SU-DHL-6 (cell line): ENCODE measurements around the gene SNAP91.

Experiments used
- H2AFZ ChIP-seq: fragments of 200-600 bp; sonication (generic); 2 replicates; pipeline ENCODE4 v1.6.1; 2014; ENCODE audit warnings: low read depth, mild to moderate bottlenecking, moderate library complexity, mixed read lengths, antibody characterized with exemption, low read length; ENCODE audit not compliant: severe bottlenecking
- H3F3A ChIP-seq: fragments of 200-600 bp; shearing (Covaris generic); 2 replicates; pipeline ENCODE4 v1.6.0; 2016; ENCODE audit warnings: antibody characterized with exemption, mild to moderate bottlenecking; ENCODE audit not compliant: insufficient read depth
- H3K27ac ChIP-seq: fragments of 200-600 bp; sonication (generic); 2 replicates; pipeline ENCODE4 v1.5.1; 2016; ENCODE audit warnings: low read depth, mild to moderate bottlenecking, low read length, moderate library complexity, mixed read lengths
- H3K27me3 ChIP-seq: fragments of 200-600 bp; sonication (generic), shearing (Covaris generic); 2 replicates; pipeline ENCODE4 v1.6.0; 2014; ENCODE audit warnings: mild to moderate bottlenecking, low read length
- H3K36me3 ChIP-seq: fragments of 200-600 bp; sonication (generic); 2 replicates; pipeline ENCODE4 v1.6.1; 2014; ENCODE audit warnings: mild to moderate bottlenecking, low read length, mixed read lengths
- H3K4me2 ChIP-seq: fragments of 300-600, 200-600 bp; shearing (Covaris generic), sonication (generic); 2 replicates; pipeline ENCODE4 v1.6.0; 2014; ENCODE audit warnings: low read length, low read depth, mild to moderate bottlenecking; ENCODE audit not compliant: poor library complexity, severe bottlenecking
- H3K4me3 ChIP-seq: fragments of 200-600 bp; sonication (generic); 2 replicates; pipeline ENCODE4 v1.5.1; 2014; ENCODE audit warnings: antibody characterized with exemption, low read length, mild to moderate bottlenecking, mixed read lengths; ENCODE audit not compliant: insufficient read depth, poor library complexity, severe bottlenecking
- H3K79me2 ChIP-seq: fragments of 200-600 bp; sonication (generic); 2 replicates; pipeline ENCODE4 v1.6.1; 2014; ENCODE audit warnings: mild to moderate bottlenecking, low read length, moderate library complexity; ENCODE audit not compliant: insufficient read depth
- H3K9ac ChIP-seq: fragments of 200-600 bp; sonication (generic); 2 replicates; pipeline ENCODE4 v1.7.0; 2014; ENCODE audit warnings: mild to moderate bottlenecking, low read length
- H3K9me2 ChIP-seq: fragments of 200-600 bp; sonication (generic); replicated peaks from 2 replicates; pipeline ENCODE4 v1.6.1; 2014; ENCODE audit warnings: low read length; ENCODE audit not compliant: insufficient read depth
- H3K9me3 ChIP-seq: fragments of 200-600 bp; sonication (generic); 2 replicates; pipeline ENCODE4 v1.6.1; 2014; ENCODE audit warnings: low read length, mixed read lengths; ENCODE audit not compliant: insufficient read depth
- H4K20me1 ChIP-seq: fragments of 200-600 bp; sonication (generic); 2 replicates; pipeline ENCODE4 v1.6.1; 2014; ENCODE audit warnings: low read depth, mild to moderate bottlenecking, antibody characterized with exemption, low read length, moderate library complexity, mixed read lengths
- CTCF ChIP-seq: fragments of 200-600 bp; sonication (generic); IDR thresholded peaks from one replicate; pipeline ENCODE4 v1.5.1; 2017; ENCODE audit warnings: antibody characterized with exemption, mild to moderate bottlenecking, low read length, moderate library complexity; ENCODE audit not compliant: insufficient read depth, poor library complexity, severe bottlenecking
- EZH2phosphoT487 ChIP-seq: fragments of 200-600 bp; sonication (generic), shearing (Covaris generic); conservative IDR thresholded peaks from 2 replicates; pipeline ENCODE4 v1.6.1; 2018; ENCODE audit warnings: mild to moderate bottlenecking, antibody characterized with exemption, low read length, moderate library complexity, mixed read lengths

Gene SNAP91

GRCh38 chr6:83708970-83709747, at the start of gene SNAP91:
SNAP91 (minus strand) TSS chr6:83709101; CDS start chr6:83707927, 1,174 bp downstream.
- Histone ChIP-seq H3K9ac (no peak within 1 kb of the TSS), H3K79me2 (no peaks in the 10 kb centered on the region), H3K4me2 (no peak within 1 kb of the TSS), H3F3A (no peaks in the 10 kb centered on the region), H3K27ac (no peak within 1 kb of the TSS), H3K36me3 (no peaks in the 10 kb centered on the region), H4K20me1 (no peaks in the 10 kb centered on the region), H2AFZ (no peak within 1 kb of the TSS), H3K4me3 (no peak within 1 kb of the TSS), H3K9me2 (no peaks in the 10 kb centered on the region; the same call in 1 of the 2 replicates), H3K9me3 (peaks cover 9% of the 10 kb centered on the region; the same call in 1 of the 2 replicates), H3K27me3 (no peaks in the 10 kb centered on the region)
- no peak for TF ChIP-seq CTCF
- no peak for TF ChIP-seq EZH2phosphoT487

- Histone ChIP-seq H3K79me2 (no peaks in the 10 kb centered on the region), H3K4me2 (no peak overlapping the region), H4K20me1 (no peaks in the 10 kb centered on the region), H3K27ac (no peak overlapping the region), H3F3A (no peaks in the 10 kb centered on the region), H3K36me3 (no peaks in the 10 kb centered on the region; the same call in 1 of the 2 replicates), H3K4me3 (no peak overlapping the region), H3K9me3 (no peaks in the 10 kb centered on the region), H3K27me3 (no peaks in the 10 kb centered on the region), H3K9me2 (no peaks in the 10 kb centered on the region), H2AFZ (no peak overlapping the region), H3K9ac (no peak overlapping the region)
- TF ChIP-seq CTCF (no peak), EZH2phosphoT487 (no peak)
Observed at GRCh38 chr6:83758533-83758932, 49.6 kb upstream of the SNAP91 start.

GRCh38 chr6:83757021-83757420, 48.1 kb upstream of the SNAP91 start:
- no peaks in the 10 kb centered on the region for H4K20me1 ChIP-seq
- H3K9me2 ChIP-seq = no peaks in the 10 kb centered on the region
- H3K9me3 ChIP-seq = no peaks in the 10 kb centered on the region
- no peaks in the 10 kb centered on the region; the same call in 1 of the 2 replicates for H3K36me3 ChIP-seq
- no peak overlapping the region for H2AFZ ChIP-seq
- no peak overlapping the region for H3K4me3 ChIP-seq
- TF ChIP-seq CTCF (no peak), EZH2phosphoT487 (no peak)
- no peaks in the 10 kb centered on the region for H3K79me2 ChIP-seq
- H3K9ac ChIP-seq = no peak overlapping the region
- no peaks in the 10 kb centered on the region for H3F3A ChIP-seq
- H3K4me2 ChIP-seq = no peak overlapping the region
- no peak overlapping the region for H3K27ac ChIP-seq
- no peaks in the 10 kb centered on the region for H3K27me3 ChIP-seq
